Thymus (tissue), 11 donors: ENCODE results near the gene KBTBD4. TPM values are rescaled to one million over a fixed set of nuclear protein-coding genes. Genes with fewer than 3 reads are reported as not detected.
"Not testable (repeated sequence)": the region's sequence is repeated elsewhere in the genome, so short reads cannot be mapped to it uniquely, and the experiment has no call there.

Experiments
- DNase-seq, 9 donors: peaks; one replicate each; pipeline ENCODE4 v3.0.0-alpha.2; 2013; ENCODE audit warnings: low spot score in 9 of 9, low read depth in 6 of 9, missing footprints in 1 of 9
- H3K27ac ChIP-seq, 2 donors: one replicate each; pipeline ENCODE4 v1.5.1; 2013; ENCODE audit warnings: control low read depth in 1 of 2, low read depth in 1 of 2, low read length in 1 of 2, mild to moderate bottlenecking in 1 of 2, moderate library complexity in 1 of 2
- H3K27me3 ChIP-seq, 2 donors: one replicate each; pipeline ENCODE4 v1.5.1; 2013; ENCODE audit warnings: low read length in 1 of 2; ENCODE audit not compliant: control insufficient read depth in 2 of 2, insufficient read depth in 1 of 2
- H3K36me3 ChIP-seq, 2 donors: one replicate each; pipeline ENCODE4 v1.5.1; 2013; ENCODE audit warnings: low read length in 1 of 2, mild to moderate bottlenecking in 1 of 2, moderate library complexity in 1 of 2; ENCODE audit not compliant: control insufficient read depth in 2 of 2, insufficient read depth in 2 of 2
- H3K4me1 ChIP-seq, 2 donors: one replicate each; pipeline ENCODE4 v1.5.1; 2013; ENCODE audit warnings: low read length in 2 of 2; ENCODE audit not compliant: control insufficient read depth in 2 of 2, insufficient read depth in 2 of 2
- H3K4me3 ChIP-seq, 2 donors: one replicate each; pipeline ENCODE4 v1.5.1; 2013; ENCODE audit warnings: low read length in 2 of 2, control low read depth in 1 of 2, mild to moderate bottlenecking in 1 of 2
- H3K9me3 ChIP-seq, 2 donors: one replicate each; pipeline ENCODE4 v1.5.1; 2013; ENCODE audit warnings: low read length in 1 of 2, mild to moderate bottlenecking in 1 of 2; ENCODE audit not compliant: control insufficient read depth in 2 of 2, insufficient read depth in 1 of 2
- WGBS: extraction: QIAGEN DNeasy Blood & Tissue Kit; methylation state at CpG from one replicate; pipeline ENCODE4 v1.1.7; 2013; 5-methylcytosine and 5-hydroxymethylcytosine counted together
- polyA plus RNA-seq: library from polyadenylated mRNA; stranded (reverse); fragments of 200-250 nt; gene quantifications from one replicate; pipeline ENCODE4 v1.2.3, GENCODE V29; 2013
- total RNA-seq: library from RNA; stranded (reverse); fragments of 120-200 nt; gene quantifications from one replicate; pipeline ENCODE4 v1.2.4, GENCODE V29; 2013
- donor health status: healthy.

Gene KBTBD4
- total and polyA plus RNA-seq, 2 donors = 13.3 to 20.6 TPM

- Histone ChIP-seq H3K9me3 (no peaks in the 10 kb centered on the region), H3K4me1 (peaks cover 0 to 6% of the 10 kb centered on the region in 2 donors), H3K36me3 (peaks cover 0 to 9% of the 10 kb centered on the region in 2 donors), H3K27me3 (no peaks in the 10 kb centered on the region), H3K27ac (no peak overlapping the region), H3K4me3 (no peak overlapping the region)
- WGBS = 98% methylated on average over 4 of the region's 4 CpGs
- DNase-seq = no peak
Observed at GRCh38 chr11:47529951-47530350, 48.8 kb downstream of the KBTBD4 start.

DNA sequence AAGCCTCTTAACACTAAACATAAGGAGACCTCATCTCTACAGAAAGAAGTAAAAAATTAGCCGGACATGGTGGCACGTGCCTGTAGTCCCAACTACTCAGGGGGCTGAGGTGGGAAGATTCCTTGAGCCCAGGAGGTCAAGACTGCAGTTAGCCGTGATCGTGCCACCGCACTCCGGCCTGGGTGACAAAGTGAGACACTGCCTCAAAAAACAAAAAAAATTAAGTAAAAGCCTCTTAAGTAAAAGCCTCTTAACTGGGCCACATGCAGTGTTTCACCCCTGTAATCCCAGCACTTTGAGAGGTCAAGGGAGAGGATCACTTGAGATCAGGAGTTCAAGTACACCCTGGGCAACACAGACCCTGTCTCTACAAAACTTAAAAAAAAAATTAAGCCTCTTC, 51.6 kb downstream of the KBTBD4 start:
- no peaks in the 10 kb centered on the region for H3K27me3 ChIP-seq
- no peak overlapping the region for H3K4me3 ChIP-seq
- H3K36me3 ChIP-seq = peaks cover 0 to 6% of the 10 kb centered on the region in 2 donors
- H3K27ac ChIP-seq = no peak overlapping the region
- no peaks in the 10 kb centered on the region for H3K9me3 ChIP-seq
- no peak for DNase-seq
- WGBS = 99% methylated on average over 6 of the region's 6 CpGs
- peaks cover 2 to 22% of the 10 kb centered on the region in 2 donors for H3K4me1 ChIP-seq

DNA sequence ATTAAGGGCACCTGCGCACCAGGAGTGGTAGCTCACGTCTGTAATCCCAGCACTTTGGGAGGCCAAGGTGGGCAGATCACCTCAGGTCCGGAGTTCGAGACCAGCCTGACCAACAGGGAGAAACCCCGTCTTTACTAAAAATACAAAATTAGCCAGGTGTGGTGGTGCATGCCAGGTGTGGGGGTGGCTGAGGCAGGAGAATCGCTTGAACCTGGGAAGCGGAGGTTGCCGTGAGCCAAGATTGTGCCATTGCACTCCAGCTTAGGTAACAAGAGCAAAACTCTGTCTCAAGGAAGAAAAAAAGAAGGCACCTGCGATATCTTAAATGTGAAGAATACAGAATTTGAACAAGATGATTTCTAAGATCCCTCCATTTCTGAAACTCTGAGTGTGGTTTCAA, 52.7 kb downstream of the KBTBD4 start:
- not testable (repeated sequence) for H3K4me3 ChIP-seq, H3K27ac ChIP-seq, H3K9me3 ChIP-seq, H3K27me3 ChIP-seq, DNase-seq, H3K36me3 ChIP-seq
- H3K4me1 ChIP-seq = peaks cover 2 to 22% of the 10 kb centered on the region in 2 donors
- WGBS = 98% methylated on average over 9 of the region's 9 CpGs

- 71% methylated on average over 9 of the region's 9 CpGs for WGBS
- no peak for DNase-seq
- Histone ChIP-seq H3K36me3 (peaks cover 0 to 4% of the 10 kb centered on the region in 2 donors), H3K4me1 (peaks cover 2 to 23% of the 10 kb centered on the region in 2 donors), H3K27me3 (no peaks in the 10 kb centered on the region), H3K9me3 (no peaks in the 10 kb centered on the region), H3K4me3 (no peak overlapping the region), H3K27ac (peak overlapping the region; percentile 68)
Observed at GRCh38 chr11:47524291-47524874, 54.4 kb downstream of the KBTBD4 start.

GRCh38 chr11:47523490-47524225, 55.1 kb downstream of the KBTBD4 start:
- Histone ChIP-seq H3K4me1 (peaks cover 6 to 31% of the 10 kb centered on the region in 2 donors), H3K27me3 (no peaks in the 10 kb centered on the region), H3K36me3 (no peaks in the 10 kb centered on the region), H3K9me3 (no peaks in the 10 kb centered on the region), H3K4me3 (no peak overlapping the region), H3K27ac (peak overlapping the region; percentile 66 to 68)
- DNase-seq = peak in 3 of 9 donors; percentile 27 to 58 (median 30)
- 46% methylated on average over 3 of the region's 3 CpGs for WGBS

Other genes with a start within 250 kb of the KBTBD4 start
- gene MYBPC3, start 226.3 kb downstream of the KBTBD4 start, total RNA-seq = 0.09 TPM
- gene MYBPC3, start 226.3 kb downstream of the KBTBD4 start, polyA plus RNA-seq = 0.55 TPM
- gene SPI1, start 200.4 kb downstream of the KBTBD4 start, total RNA-seq = 21.1 TPM
- 40.0 TPM for gene SPI1, start 200.4 kb downstream of the KBTBD4 start, polyA plus RNA-seq
- gene SLC39A13, start 170.4 kb downstream of the KBTBD4 start, total RNA-seq = 15.0 TPM
- gene SLC39A13, start 170.4 kb downstream of the KBTBD4 start, polyA plus RNA-seq = 37.1 TPM
- 136 TPM for gene PSMC3, start 152.5 kb downstream of the KBTBD4 start, total RNA-seq
- 104 TPM for gene PSMC3, start 152.5 kb downstream of the KBTBD4 start, polyA plus RNA-seq
- gene RAPSN, start 129.8 kb downstream of the KBTBD4 start, total RNA-seq = 0.42 TPM
- gene RAPSN, start 129.8 kb downstream of the KBTBD4 start, polyA plus RNA-seq = 0.66 TPM
- 35.4 TPM for gene CELF1, start 25.8 kb downstream of the KBTBD4 start, total RNA-seq
- gene CELF1, start 25.8 kb downstream of the KBTBD4 start, polyA plus RNA-seq = 41.1 TPM
- 38.0 TPM for gene PTPMT1, start 13.4 kb downstream of the KBTBD4 start, total RNA-seq
- 38.3 TPM for gene PTPMT1, start 13.4 kb downstream of the KBTBD4 start, polyA plus RNA-seq
- gene NDUFS3, start 104 bp upstream of the KBTBD4 start, total RNA-seq = 136 TPM
- gene NDUFS3, start 104 bp upstream of the KBTBD4 start, polyA plus RNA-seq = 137 TPM
- gene FAM180B, start 7.7 kb upstream of the KBTBD4 start, total RNA-seq = not detected
- gene FAM180B, start 7.7 kb upstream of the KBTBD4 start, polyA plus RNA-seq = 0.09 TPM
- gene C1QTNF4, start 15.4 kb upstream of the KBTBD4 start, total RNA-seq = 1.3 TPM
- 2.6 TPM for gene C1QTNF4, start 15.4 kb upstream of the KBTBD4 start, polyA plus RNA-seq
- gene MTCH2, start 63.6 kb upstream of the KBTBD4 start, total RNA-seq = 57.7 TPM
- 40.0 TPM for gene MTCH2, start 63.6 kb upstream of the KBTBD4 start, polyA plus RNA-seq
- gene AGBL2, start 136.4 kb upstream of the KBTBD4 start, total RNA-seq = 2.7 TPM
- gene AGBL2, start 136.4 kb upstream of the KBTBD4 start, polyA plus RNA-seq = 8.4 TPM
- 37.9 TPM for gene FNBP4, start 188.4 kb upstream of the KBTBD4 start, total RNA-seq
- 71.2 TPM for gene FNBP4, start 188.4 kb upstream of the KBTBD4 start, polyA plus RNA-seq